B cell (primary cell): ENCODE measurements around the gene PBLD.

ENCODE experiments used
- EZH2 ChIP-seq: IDR thresholded peaks from 2 replicates; pipeline ENCODE4 v1.6.1; 2012; ENCODE audit warnings: borderline replicate concordance, low read depth, mild to moderate bottlenecking, moderate library complexity, low read length; ENCODE audit not compliant: insufficient read depth, poor library complexity, severe bottlenecking
- TF ChIP-seq, protein P1 (sequence below): fragments of 200-600 bp; IDR thresholded peaks from one replicate; pipeline ENCODE4 v1.8.0; 2022; ENCODE audit warnings: antibody characterized with exemption, mild to moderate bottlenecking

GRCh38 chr10:68302871-68303270 is 29.9 kb downstream of the PBLD start:
- TF ChIP-seq EZH2: no peak
- TF ChIP-seq, protein P1, sequence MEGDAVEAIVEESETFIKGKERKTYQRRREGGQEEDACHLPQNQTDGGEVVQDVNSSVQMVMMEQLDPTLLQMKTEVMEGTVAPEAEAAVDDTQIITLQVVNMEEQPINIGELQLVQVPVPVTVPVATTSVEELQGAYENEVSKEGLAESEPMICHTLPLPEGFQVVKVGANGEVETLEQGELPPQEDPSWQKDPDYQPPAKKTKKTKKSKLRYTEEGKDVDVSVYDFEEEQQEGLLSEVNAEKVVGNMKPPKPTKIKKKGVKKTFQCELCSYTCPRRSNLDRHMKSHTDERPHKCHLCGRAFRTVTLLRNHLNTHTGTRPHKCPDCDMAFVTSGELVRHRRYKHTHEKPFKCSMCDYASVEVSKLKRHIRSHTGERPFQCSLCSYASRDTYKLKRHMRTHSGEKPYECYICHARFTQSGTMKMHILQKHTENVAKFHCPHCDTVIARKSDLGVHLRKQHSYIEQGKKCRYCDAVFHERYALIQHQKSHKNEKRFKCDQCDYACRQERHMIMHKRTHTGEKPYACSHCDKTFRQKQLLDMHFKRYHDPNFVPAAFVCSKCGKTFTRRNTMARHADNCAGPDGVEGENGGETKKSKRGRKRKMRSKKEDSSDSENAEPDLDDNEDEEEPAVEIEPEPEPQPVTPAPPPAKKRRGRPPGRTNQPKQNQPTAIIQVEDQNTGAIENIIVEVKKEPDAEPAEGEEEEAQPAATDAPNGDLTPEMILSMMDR: no peak
